KMS-11 (cell line): ENCODE data around the gene FAM131A.
A peak's percentile ranks its signal among the peaks of the same experiment; 100 is the strongest.

Source experiments
- H2AFZ ChIP-seq: fragments of 200-600 bp; sonication (generic); 2 replicates; pipeline ENCODE4 v1.6.1; 2016; ENCODE audit warnings: antibody characterized with exemption, mixed run types, low read depth
- H3K27ac ChIP-seq: fragments of 200-600 bp; sonication (generic); 2 replicates; pipeline ENCODE4 v1.6.1; 2016; ENCODE audit warnings: mild to moderate bottlenecking, mixed run types
- H3K27me3 ChIP-seq: fragments of 200-600 bp; sonication (generic); 2 replicates; pipeline ENCODE4 v1.6.1; 2017; ENCODE audit warnings: mild to moderate bottlenecking, low read depth, mixed run types, moderate library complexity; ENCODE audit not compliant: insufficient read depth
- H3K36me3 ChIP-seq: fragments of 200-600 bp; sonication (generic); 2 replicates; pipeline ENCODE4 v1.6.1; 2017; ENCODE audit warnings: mild to moderate bottlenecking, mixed run types; ENCODE audit not compliant: insufficient read depth
- H3K4me1 ChIP-seq: fragments of 200-600 bp; sonication (generic); 2 replicates; pipeline ENCODE4 v1.6.1; 2016; ENCODE audit warnings: mild to moderate bottlenecking, low read depth, mixed run types; ENCODE audit not compliant: poor library complexity, severe bottlenecking
- H3K4me2 ChIP-seq: fragments of 200-600 bp; sonication (generic); 2 replicates; pipeline ENCODE4 v1.7.0; 2016; ENCODE audit warnings: mild to moderate bottlenecking, mixed run types
- H3K4me3 ChIP-seq: fragments of 200-600 bp; sonication (generic); IDR thresholded peaks from 2 replicates; pipeline ENCODE4 v1.6.1; 2017; ENCODE audit warnings: low read depth, low read length, mixed read lengths; ENCODE audit not compliant: insufficient read depth
- H3K79me2 ChIP-seq: fragments of 200-600 bp; sonication (generic); 2 replicates; pipeline ENCODE4 v1.6.1; 2016; ENCODE audit warnings: low read depth, mixed run types; ENCODE audit not compliant: insufficient read depth
- H3K9ac ChIP-seq: fragments of 200-600 bp; sonication (generic); 2 replicates; pipeline ENCODE4 v1.6.1; 2016; ENCODE audit warnings: mild to moderate bottlenecking, mixed run types
- H4K20me1 ChIP-seq: fragments of 200-600 bp; sonication (generic); 2 replicates; pipeline ENCODE4 v1.6.1; 2016; ENCODE audit warnings: mild to moderate bottlenecking, mixed run types; ENCODE audit not compliant: insufficient read depth
- CTCF ChIP-seq: fragments of 200-600 bp; sonication (generic); conservative IDR thresholded peaks from 2 replicates; pipeline ENCODE4 v1.6.1; 2017; ENCODE audit warnings: low read depth, mild to moderate bottlenecking, antibody characterized with exemption, low read length, moderate library complexity, mixed read lengths

FAM131A gene

GRCh38 chr3:184360929-184361531 lies 23.6 kb downstream of the FAM131A start:
- Histone ChIP-seq H3K9ac (peak overlapping the region; percentile 60; the same call in 1 of the 2 replicates), H3K27me3 (no peaks in the 10 kb centered on the region), H3K79me2 (peaks cover 19% of the 10 kb centered on the region), H3K27ac (no peak overlapping the region; the same call in 1 of the 2 replicates), H2AFZ (peak overlapping the region; percentile 45), H3K4me2 (peak overlapping the region; percentile 85), H3K36me3 (peaks cover 5% of the 10 kb centered on the region; the same call in 1 of the 2 replicates), H4K20me1 (no peaks in the 10 kb centered on the region), H3K4me1 (peaks cover 14% of the 10 kb centered on the region), H3K4me3 (no peak overlapping the region)
- no peak for TF ChIP-seq CTCF

- peaks cover 5% of the 10 kb centered on the region; the same call in 1 of the 2 replicates for H3K36me3 ChIP-seq
- H3K4me3 ChIP-seq = no peak within 1 kb of the TSS
- H4K20me1 ChIP-seq = no peaks in the 10 kb centered on the region
- H3K4me1 ChIP-seq = peaks cover 14% of the 10 kb centered on the region
- H3K27ac ChIP-seq = peak within 1 kb of the TSS; percentile 74
- no peak for TF ChIP-seq CTCF
- peaks cover 19% of the 10 kb centered on the region for H3K79me2 ChIP-seq
- H3K9ac ChIP-seq = peak within 1 kb of the TSS; percentile 60
- peak within 1 kb of the TSS; percentile 85 for H3K4me2 ChIP-seq
- H3K27me3 ChIP-seq = no peaks in the 10 kb centered on the region
- peak within 1 kb of the TSS; percentile 45 for H2AFZ ChIP-seq
Observed at GRCh38 chr3:184361532-184361931, 24.1 kb downstream of the FAM131A start, which contains the start of the genes CLCN2 and POLR2H. Gene CLCN2, minus strand, starts transcription at chr3:184361605. Its CDS starts 126 bp downstream, at chr3:184361479. Gene POLR2H, plus strand, starts transcription at chr3:184361710. Its CDS starts 1,783 bp downstream, at chr3:184363493.

GRCh38 chr3:184361932-184362667 lies 24.7 kb downstream of the FAM131A start:
- Histone ChIP-seq H4K20me1 (no peaks in the 10 kb centered on the region), H3K79me2 (peaks cover 19% of the 10 kb centered on the region), H3K4me2 (peak overlapping the region; percentile 45), H2AFZ (peak overlapping the region; percentile 45), H3K27ac (peak overlapping the region; percentile 74), H3K9ac (peak overlapping the region; percentile 49), H3K4me3 (no peak overlapping the region), H3K4me1 (peaks cover 14% of the 10 kb centered on the region), H3K27me3 (no peaks in the 10 kb centered on the region), H3K36me3 (peaks cover 5% of the 10 kb centered on the region; the same call in 1 of the 2 replicates)
- no peak for TF ChIP-seq CTCF

- Histone ChIP-seq H3K4me3 (peak overlapping the region; percentile 79), H3K79me2 (peaks cover 19% of the 10 kb centered on the region)
- TF ChIP-seq CTCF = no peak; the same call in none of the 2 replicates
Observed at GRCh38 chr3:184362668-184363546, 25.5 kb downstream of the FAM131A start.

More at GRCh38 chr3:184362668-184363546, 25.5 kb downstream of the FAM131A start:
- Histone ChIP-seq H3K36me3 (peaks cover 5% of the 10 kb centered on the region; the same call in 1 of the 2 replicates), H3K4me2 (peak overlapping the region; percentile 85), H3K9ac (peak overlapping the region; percentile 49; the same call in 1 of the 2 replicates), H3K4me1 (peaks cover 14% of the 10 kb centered on the region), H3K27ac (peak overlapping the region; percentile 74), H3K27me3 (no peaks in the 10 kb centered on the region), H4K20me1 (no peaks in the 10 kb centered on the region), H2AFZ (peak overlapping the region; percentile 45)
